Measurements from ENCODE around the gene ZNF608.

GRCh38 chr5:124737651-124738050 is 8.8 kb downstream of the ZNF608 start:
- TF ChIP-seq GATA3 (IDR thresholded peaks at IDR 0.05; ENCODE audit: low read depth, low read length): no peak
- no peak for TF ChIP-seq GATA2 (IDR thresholded peaks at IDR 0.05; ENCODE audit: low read depth, low read length)
